ENCODE measurements around the gene TUBGCP5. TPM values are rescaled to one million over a fixed set of nuclear protein-coding genes. Genes with fewer than 3 reads are reported as not detected.

TUBGCP5 gene
- total RNA-seq, 1 donor from 2014 or later: 23.6 TPM

DNA sequence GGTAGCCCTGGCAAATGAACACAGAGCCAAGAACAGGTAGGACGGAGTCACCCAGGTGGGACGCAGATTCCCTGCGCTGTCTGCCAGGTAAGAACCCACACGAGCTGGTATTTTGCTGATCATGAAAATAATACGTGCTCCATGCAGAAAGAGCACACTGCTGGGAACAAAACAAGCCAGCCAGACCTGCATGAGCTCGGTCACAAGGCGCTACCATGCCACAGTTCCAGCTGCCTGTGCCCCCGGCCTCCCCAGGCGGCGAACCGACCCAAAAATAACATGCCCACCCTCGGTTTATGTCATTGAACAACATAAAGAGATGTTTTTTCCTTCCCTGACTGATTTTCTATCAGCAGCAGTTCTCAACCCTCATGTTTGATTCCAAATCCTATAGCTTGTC is 85.0 kb downstream of the TUBGCP5 start:
- DNase-seq (ENCODE audit: low read depth): no peak
- no peak overlapping the region for H3K4me3 ChIP-seq (ENCODE audit: low read depth, low read length)
- TF ChIP-seq, protein P1, sequence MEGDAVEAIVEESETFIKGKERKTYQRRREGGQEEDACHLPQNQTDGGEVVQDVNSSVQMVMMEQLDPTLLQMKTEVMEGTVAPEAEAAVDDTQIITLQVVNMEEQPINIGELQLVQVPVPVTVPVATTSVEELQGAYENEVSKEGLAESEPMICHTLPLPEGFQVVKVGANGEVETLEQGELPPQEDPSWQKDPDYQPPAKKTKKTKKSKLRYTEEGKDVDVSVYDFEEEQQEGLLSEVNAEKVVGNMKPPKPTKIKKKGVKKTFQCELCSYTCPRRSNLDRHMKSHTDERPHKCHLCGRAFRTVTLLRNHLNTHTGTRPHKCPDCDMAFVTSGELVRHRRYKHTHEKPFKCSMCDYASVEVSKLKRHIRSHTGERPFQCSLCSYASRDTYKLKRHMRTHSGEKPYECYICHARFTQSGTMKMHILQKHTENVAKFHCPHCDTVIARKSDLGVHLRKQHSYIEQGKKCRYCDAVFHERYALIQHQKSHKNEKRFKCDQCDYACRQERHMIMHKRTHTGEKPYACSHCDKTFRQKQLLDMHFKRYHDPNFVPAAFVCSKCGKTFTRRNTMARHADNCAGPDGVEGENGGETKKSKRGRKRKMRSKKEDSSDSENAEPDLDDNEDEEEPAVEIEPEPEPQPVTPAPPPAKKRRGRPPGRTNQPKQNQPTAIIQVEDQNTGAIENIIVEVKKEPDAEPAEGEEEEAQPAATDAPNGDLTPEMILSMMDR (conservative IDR thresholded peaks at IDR 0.05; ENCODE audit: low read depth, low read length): no peak

DNA sequence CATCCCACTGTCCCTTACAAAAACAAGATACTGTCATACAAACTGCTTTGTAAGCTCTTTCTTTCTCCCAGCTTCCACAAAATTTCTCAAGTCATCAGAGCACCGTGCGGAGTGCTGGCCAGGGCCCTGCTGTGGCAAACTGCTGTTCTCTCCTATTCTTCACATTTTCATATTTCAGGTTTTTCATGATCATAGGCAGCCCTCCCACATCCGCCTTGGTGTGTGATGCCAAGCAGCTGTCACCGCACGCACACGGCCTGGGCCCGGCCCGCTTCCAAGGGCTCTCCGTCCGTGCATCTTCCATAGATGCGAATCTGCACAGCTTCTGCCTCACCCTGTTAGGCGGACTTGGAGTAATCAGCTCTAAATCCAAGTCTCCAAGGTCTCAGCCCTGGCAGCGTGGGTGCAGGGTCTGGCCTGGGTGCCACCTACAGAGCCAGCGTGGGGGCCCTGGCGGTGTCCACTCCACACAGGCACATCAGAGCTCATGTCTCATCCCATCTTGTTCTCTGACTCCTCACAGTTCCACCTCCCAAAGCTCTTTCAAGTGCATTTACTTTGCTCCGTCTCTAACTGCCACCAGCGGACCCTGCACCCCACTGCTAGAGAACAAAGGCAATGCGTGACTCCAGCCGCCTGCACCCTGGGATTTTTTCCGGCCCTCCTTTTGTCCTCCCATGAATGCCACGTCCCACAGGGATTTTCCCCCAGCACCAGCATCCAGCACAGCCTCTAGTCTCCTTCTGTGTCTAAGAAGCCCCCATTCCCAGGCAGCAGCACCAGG is 86.4 kb downstream of the TUBGCP5 start:
- TF ChIP-seq, protein P1 (conservative IDR thresholded peaks at IDR 0.05; ENCODE audit: low read depth, low read length): no peak
- no peak for DNase-seq (ENCODE audit: low read depth)

DNA sequence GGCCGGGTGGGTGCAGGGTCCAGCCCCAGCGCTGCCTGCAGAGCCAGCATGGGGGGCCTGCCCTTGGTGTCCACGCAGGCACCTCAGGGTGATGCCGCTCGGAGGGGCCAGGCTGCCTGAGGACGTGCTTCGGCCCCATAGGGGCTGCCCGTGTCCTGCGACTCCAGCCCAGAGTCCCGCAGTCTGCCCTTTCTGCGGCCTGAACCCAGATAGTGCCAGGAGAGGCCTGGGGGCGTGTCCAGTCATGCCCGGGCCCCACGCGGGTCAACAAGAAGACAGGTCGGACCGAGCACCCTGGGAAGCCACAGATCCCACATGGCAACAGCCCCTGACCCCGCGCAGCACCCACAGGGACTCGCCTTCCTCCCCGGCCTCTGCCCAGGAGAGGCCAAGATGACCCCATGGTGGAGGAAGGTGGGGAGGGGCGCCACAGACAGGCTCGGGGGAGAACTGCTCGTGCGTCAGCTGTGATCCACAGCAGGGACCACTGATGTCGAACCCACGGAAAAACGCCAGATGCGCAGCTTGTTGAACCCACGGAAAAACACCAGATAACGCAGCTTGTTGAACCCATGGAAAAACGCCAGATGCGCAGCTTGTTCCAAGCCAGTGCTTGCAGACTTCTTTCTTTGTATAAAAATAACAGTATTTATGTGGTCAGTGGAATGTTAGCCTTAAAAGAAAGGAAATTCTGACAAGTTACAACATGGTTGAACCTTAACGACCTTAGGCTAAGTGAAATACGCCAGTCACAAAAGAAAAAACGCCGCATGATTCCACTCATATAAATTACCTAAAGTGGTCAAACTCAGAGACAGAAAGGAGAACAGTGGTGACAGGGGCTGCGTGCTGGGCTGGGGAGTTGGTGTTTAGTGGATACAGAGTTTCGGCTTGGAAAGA is 87.7 kb downstream of the TUBGCP5 start:
- TF ChIP-seq, protein P1 (conservative IDR thresholded peaks at IDR 0.05; ENCODE audit: low read depth, low read length): no peak
- no peak overlapping the region for H3K4me3 ChIP-seq (ENCODE audit: low read depth, low read length)
- DNase-seq (ENCODE audit: low read depth): no peak

More for the DNA sequence above, 86.4 kb downstream of the TUBGCP5 start:
- no peak overlapping the region for H3K4me3 ChIP-seq (ENCODE audit: low read depth, low read length)

DNA sequence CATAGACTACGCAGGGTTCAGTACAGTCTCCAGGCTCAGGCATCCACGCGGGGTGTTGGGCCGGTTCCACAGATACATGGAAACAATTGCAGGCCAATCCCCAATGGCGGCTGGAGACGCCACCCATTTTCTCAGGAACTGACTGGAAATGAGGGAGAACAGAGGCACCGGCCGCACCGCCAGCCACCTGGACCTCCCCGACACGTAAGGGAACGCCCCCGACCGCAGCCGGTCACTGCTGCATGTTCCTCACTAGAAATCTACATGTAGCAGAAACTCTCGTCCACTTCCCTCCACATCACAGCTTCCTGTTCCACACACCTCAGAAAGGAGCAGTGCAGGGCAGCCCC is 88.4 kb downstream of the TUBGCP5 start:
- TF ChIP-seq, protein P1 (conservative IDR thresholded peaks at IDR 0.05; ENCODE audit: low read depth, low read length): no peak
- no peak for DNase-seq (ENCODE audit: low read depth)
- H3K4me3 ChIP-seq (ENCODE audit: low read depth, low read length): no peak overlapping the region

DNA sequence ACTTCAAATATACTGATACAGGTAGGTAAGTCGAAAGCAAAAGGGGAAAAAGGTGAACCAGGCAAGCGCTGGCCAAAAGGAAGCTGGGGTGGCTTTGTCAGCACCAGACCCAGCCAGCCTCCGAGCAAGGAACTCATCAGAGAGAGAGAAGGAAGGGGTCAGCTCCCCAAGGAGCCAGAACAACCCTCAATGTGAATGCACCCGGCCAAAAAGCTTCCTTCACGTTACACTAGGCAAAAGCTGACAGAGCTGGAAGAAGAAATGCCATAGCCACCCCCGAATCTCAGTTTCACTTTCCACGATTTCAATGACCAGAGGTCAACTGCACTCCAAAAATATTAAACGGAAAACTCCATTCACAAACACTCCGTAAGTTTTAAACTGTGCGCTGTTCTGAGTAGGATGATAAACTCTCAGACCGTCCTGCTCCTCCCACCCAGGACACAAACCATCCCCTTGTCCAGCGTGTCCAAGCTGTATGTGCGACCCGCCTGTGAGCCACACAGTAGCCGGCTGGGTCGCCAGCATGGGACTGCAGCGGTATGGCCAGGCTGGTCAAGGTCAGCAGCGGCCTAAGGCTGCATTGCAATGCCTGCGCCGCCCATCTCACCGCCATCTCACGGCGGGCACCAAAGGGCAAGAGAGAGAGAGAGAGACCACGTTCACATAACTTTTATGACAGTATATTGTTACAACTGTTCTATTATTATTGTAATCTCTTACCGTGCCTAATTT is 88.9 kb downstream of the TUBGCP5 start:
- TF ChIP-seq, protein P1 (conservative IDR thresholded peaks at IDR 0.05; ENCODE audit: low read depth, low read length): no peak

More for the DNA sequence above, 88.9 kb downstream of the TUBGCP5 start:
- H3K4me3 ChIP-seq (ENCODE audit: low read depth, low read length): no peak overlapping the region
- no peak for DNase-seq (ENCODE audit: low read depth)

Other genes with a start within 250 kb of the TUBGCP5 start
- gene NIPA2, start 200.9 kb downstream of the TUBGCP5 start, total RNA-seq: 54.7 and 94.4 TPM in 2 replicates
- 104 and 119 TPM in 2 replicates for gene CYFIP1, start 59.2 kb downstream of the TUBGCP5 start, total RNA-seq
- gene GOLGA6L1, start 97.3 kb upstream of the TUBGCP5 start, total RNA-seq: not detected in 2 replicates

All from epithelial cell of proximal tubule (primary cell).